ENCODE results near the gene IGSF21.
"Not testable (repeated sequence)": the region's sequence is repeated elsewhere in the genome, so short reads cannot be mapped to it uniquely, and the experiment has no call there.

IGSF21 gene

GRCh38 chr1:18404460-18404859 lies 296.9 kb downstream of the IGSF21 start:
- DNase-seq (ENCODE audit: low spot score): no peak

DNA sequence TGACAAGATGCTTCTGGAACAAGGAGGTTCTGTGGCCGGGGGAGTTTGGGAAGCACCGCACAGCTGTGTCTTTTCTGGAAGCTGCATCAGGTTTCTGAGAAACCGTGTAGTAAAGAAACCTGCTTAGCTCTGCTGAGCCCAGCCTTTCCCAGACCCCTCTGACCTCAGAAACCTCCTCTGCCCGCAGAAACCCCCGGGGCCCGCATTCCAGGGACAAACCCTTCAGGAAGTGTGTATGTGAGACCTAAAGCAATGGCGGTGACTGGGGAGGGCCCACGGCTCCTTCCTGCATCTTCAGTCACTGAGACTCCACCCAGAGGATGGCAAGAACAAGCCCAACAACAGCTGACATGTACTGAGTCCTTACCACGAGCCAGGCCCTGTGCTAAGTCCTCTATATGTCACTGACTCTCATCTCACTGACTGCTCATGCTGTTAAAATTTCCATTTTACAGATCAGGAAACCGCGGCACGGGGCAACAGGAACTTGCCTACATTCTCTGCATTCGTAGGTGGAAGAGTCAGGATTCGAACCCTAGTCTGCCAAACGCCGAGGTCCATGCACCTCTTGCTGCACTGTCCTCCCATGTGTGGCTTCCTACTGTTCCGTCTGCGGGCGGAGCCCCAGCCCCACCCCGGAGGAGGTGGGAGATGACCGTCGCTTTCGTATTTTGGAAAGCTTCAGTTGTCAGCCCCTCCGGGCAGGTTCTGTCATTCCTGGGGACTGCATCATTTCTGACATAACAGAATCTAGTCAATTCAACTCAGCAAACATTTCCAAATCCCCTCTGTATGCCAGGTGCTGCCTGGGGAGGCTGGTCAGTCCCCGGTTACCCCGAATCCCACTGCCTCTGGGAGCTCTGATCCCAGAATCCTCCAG lies 299.8 kb downstream of the IGSF21 start:
- no peak for DNase-seq (ENCODE audit: low spot score)

- DNase-seq (ENCODE audit: low spot score): no peak
Observed at GRCh38 chr1:18408656-18409370, 301.2 kb downstream of the IGSF21 start.

GRCh38 chr1:18409609-18410237 lies 302.1 kb downstream of the IGSF21 start:
- DNase-seq (ENCODE audit: low spot score): no peak

- no peak for DNase-seq (ENCODE audit: low spot score)
Observed at GRCh38 chr1:18410407-18410806, 302.8 kb downstream of the IGSF21 start.

DNA sequence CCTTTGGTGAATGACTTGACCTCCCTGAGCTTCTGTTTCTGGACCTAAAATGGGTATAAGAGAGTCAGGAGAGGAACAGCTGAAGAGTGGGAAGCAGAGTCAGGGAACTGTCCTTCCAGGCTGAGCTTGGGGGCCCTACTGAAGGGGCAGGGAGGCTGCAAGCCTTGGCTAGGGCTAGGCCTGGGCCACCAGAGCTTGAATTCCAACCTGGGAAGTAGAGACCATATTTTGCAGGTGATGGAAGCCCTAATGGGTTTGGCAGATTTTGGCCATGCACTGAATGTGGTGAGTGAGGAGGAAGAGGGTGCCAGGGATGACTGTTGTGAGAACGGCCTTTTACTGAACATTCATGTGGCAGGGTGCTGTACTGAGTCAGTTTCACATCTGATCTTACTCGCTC lies 303.7 kb downstream of the IGSF21 start:
- DNase-seq (ENCODE audit: low spot score): no peak

DNA sequence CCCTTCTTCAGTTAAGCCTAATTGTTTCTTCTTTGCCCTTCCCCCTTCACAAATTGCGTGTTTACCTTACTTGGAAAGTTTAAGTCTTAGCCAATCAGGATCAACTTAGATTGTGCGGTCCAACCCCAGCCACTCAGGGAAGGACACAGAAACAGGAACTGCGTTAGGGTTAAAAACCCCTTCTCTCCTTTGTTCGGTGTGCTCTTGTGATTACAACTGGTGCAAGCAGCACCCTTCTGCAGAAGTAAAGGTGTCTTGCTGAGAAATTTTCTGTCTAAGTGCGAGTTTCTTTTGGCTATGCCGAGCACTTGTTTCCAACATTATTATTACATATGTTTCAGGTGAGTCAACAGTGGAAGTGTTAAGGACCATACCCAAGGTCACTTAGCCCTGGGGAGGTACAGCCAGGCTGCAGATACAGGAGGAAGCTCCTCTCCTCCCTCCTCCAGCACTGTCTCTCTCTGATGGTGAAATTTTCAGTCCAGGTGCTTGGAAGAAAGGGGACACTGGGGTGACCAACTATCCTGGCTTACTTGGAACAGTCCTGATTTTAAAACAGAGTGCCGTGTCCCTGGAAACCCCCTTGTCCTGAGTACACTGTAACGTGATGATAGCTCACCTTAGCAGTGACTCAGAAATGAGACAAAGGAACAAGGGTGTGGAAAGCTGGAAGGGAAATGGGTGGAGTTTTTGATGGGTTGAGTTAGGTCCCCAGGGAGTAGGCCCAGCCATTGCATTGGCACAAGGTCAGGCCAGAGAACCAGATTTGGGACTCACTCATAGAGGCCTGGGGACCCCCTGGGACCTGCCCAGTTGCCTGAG lies 304.4 kb downstream of the IGSF21 start:
- no peak for DNase-seq (ENCODE audit: low spot score)

- DNase-seq (ENCODE audit: low spot score): no peak
Observed at GRCh38 chr1:18412882-18413353, 305.3 kb downstream of the IGSF21 start.

GRCh38 chr1:18413541-18414305 lies 306.1 kb downstream of the IGSF21 start:
- DNase-seq (ENCODE audit: low spot score): no peak

DNA sequence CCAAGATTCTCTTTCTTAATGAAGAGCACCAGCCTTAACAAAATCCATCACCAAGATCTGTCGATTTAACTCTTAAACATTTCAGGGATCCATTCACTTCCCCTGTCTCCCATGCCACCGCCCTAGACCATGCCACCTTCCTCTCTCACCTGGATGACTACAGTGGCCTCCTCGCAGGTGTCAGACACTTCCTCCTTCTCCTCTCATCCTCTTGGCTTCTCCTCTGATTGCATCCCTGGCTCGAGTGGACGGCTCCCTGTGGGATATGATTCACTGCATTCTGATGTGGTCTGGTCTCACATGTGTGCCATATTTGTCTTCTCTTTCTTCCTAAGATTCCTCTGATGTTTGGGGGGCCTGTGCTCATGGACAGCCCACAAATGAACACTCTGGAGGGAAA lies 306.7 kb downstream of the IGSF21 start:
- no peak for DNase-seq (ENCODE audit: low spot score)

- DNase-seq (ENCODE audit: low spot score): no peak
Observed at GRCh38 chr1:18414872-18415447, 307.4 kb downstream of the IGSF21 start.

- DNase-seq (ENCODE audit: low spot score): no peak
Observed at GRCh38 chr1:18415448-18416027, 307.9 kb downstream of the IGSF21 start.

- DNase-seq (ENCODE audit: low spot score): not testable (repeated sequence)
Observed at GRCh38 chr1:18416126-18416525, 308.5 kb downstream of the IGSF21 start.

DNA sequence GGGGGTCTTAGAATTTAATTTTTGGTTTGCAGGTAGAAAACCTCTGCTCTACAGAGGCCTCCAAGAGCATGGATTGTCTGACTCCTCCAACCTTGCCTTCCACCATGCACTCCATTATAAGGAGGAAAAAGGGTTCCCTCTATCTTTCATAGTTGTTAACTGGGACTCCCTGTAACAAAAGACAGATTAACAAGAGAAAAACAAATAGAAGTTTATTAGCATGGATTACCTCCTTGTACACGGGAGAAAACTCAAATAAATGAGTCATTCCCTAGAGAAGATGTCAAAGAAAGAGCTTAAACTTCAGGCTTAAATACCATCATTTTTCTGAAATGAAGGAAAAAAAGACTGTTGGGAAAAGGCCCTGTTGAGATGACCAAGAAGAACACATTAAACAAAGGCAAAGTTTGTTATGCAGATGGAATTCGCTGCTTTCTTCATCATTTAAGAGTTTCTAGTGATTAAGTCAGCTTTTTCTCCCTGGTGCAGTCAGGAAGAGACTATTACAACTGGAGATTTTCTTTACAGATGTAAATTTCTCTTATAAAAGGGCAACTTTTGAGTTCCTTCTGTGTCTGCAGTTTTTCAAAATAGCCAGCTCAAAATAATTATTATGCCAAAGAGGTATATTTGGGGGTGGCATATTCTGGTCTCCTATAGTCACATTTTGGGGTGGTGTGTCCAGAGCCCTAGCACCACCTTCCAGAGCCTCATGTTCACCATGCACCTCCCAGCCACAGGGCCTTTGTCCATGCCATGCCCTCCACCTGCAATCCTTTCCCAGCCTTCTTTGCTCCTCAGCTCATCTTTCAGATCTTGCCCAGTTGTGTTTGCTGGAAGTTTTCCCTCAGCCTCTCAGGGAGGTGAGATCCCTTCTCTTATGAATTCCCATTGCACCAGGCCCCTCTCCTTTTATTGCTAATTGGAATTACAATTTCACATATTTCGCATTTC lies 310.0 kb downstream of the IGSF21 start:
- DNase-seq (ENCODE audit: low spot score): no peak

- DNase-seq (ENCODE audit: low spot score): no peak
Observed at GRCh38 chr1:18419113-18419844, 311.7 kb downstream of the IGSF21 start.

GRCh38 chr1:18419845-18420184 lies 312.2 kb downstream of the IGSF21 start:
- DNase-seq (ENCODE audit: low spot score): no peak

GRCh38 chr1:18422076-18422777 lies 314.6 kb downstream of the IGSF21 start:
- DNase-seq (ENCODE audit: low spot score): no peak

- no peak for DNase-seq (ENCODE audit: low spot score)
Observed at GRCh38 chr1:18422954-18423353, 315.4 kb downstream of the IGSF21 start.
